ENCODE data around the gene PARN.
A peak's percentile ranks its signal among the peaks of the same experiment; 100 is the strongest.

PARN gene

GRCh38 chr16:14523632-14524031, 106.4 kb downstream of the PARN start:
- Histone ChIP-seq H3K27ac (ENCODE audit: low read depth, low read length) (no peak overlapping the region), H3K4me3 (ENCODE audit: low read depth in 1 of 5, low read length in 5 of 5) (no peak overlapping the region), H3K27me3 (ENCODE audit: control insufficient read depth in 5 of 5, insufficient read depth in 4 of 5, low read length in 5 of 5) (no peaks in the 10 kb centered on the region), H3K36me3 (ENCODE audit: control insufficient read depth in 5 of 5, insufficient read depth in 5 of 5, low read length in 5 of 5) (peaks cover 0 to 3% (median 0%) of the 10 kb centered on the region in 5 donors), H3K9me3 (ENCODE audit: control insufficient read depth in 5 of 5, low read length in 5 of 5) (no peaks in the 10 kb centered on the region), H3K9ac (ENCODE audit: low read length in 5 of 5) (no peak overlapping the region), H3K4me1 (ENCODE audit: control insufficient read depth in 5 of 5, insufficient read depth in 5 of 5, low read length in 5 of 5) (peaks cover 6 to 24% (median 19%) of the 10 kb centered on the region in 5 donors)

- Histone ChIP-seq H3K4me1 (ENCODE audit: control insufficient read depth in 5 of 5, insufficient read depth in 5 of 5, low read length in 5 of 5) (peaks cover 2 to 14% (median 10%) of the 10 kb centered on the region in 5 donors), H3K36me3 (ENCODE audit: control insufficient read depth in 5 of 5, insufficient read depth in 5 of 5, low read length in 5 of 5) (peaks cover 0 to 3% (median 0%) of the 10 kb centered on the region in 5 donors), H3K9ac (ENCODE audit: low read length in 5 of 5) (no peak overlapping the region), H3K9me3 (ENCODE audit: control insufficient read depth in 5 of 5, low read length in 5 of 5) (no peaks in the 10 kb centered on the region), H3K27me3 (ENCODE audit: control insufficient read depth in 5 of 5, insufficient read depth in 4 of 5, low read length in 5 of 5) (no peaks in the 10 kb centered on the region), H3K27ac (ENCODE audit: low read depth, low read length) (no peak overlapping the region), H3K4me3 (ENCODE audit: low read depth in 1 of 5, low read length in 5 of 5) (no peak overlapping the region)
Observed at GRCh38 chr16:14522671-14523070, 107.4 kb downstream of the PARN start.

- H3K9ac ChIP-seq (ENCODE audit: low read length in 5 of 5), result no peak overlapping the region
- no peaks in the 10 kb centered on the region for H3K9me3 ChIP-seq (ENCODE audit: control insufficient read depth in 5 of 5, low read length in 5 of 5)
- no peak overlapping the region for H3K27ac ChIP-seq (ENCODE audit: low read depth, low read length)
- H3K36me3 ChIP-seq (ENCODE audit: control insufficient read depth in 5 of 5, insufficient read depth in 5 of 5, low read length in 5 of 5), result peaks cover 0 to 3% (median 0%) of the 10 kb centered on the region in 5 donors
- H3K4me3 ChIP-seq (ENCODE audit: low read depth in 1 of 5, low read length in 5 of 5), result no peak overlapping the region
- no peaks in the 10 kb centered on the region for H3K4me1 ChIP-seq (ENCODE audit: control insufficient read depth in 5 of 5, insufficient read depth in 5 of 5, low read length in 5 of 5)
- H3K27me3 ChIP-seq (ENCODE audit: control insufficient read depth in 5 of 5, insufficient read depth in 4 of 5, low read length in 5 of 5), result no peaks in the 10 kb centered on the region
Observed at GRCh38 chr16:14520753-14521152, 109.3 kb downstream of the PARN start.

GRCh38 chr16:14514967-14515366, 115.1 kb downstream of the PARN start:
- H3K9ac ChIP-seq (ENCODE audit: low read length in 5 of 5), result no peak overlapping the region
- H3K4me3 ChIP-seq (ENCODE audit: low read depth in 1 of 5, low read length in 5 of 5), result no peak overlapping the region
- no peak overlapping the region for H3K27ac ChIP-seq (ENCODE audit: low read depth, low read length)
- no peaks in the 10 kb centered on the region for H3K27me3 ChIP-seq (ENCODE audit: control insufficient read depth in 5 of 5, insufficient read depth in 4 of 5, low read length in 5 of 5)
- H3K4me1 ChIP-seq (ENCODE audit: control insufficient read depth in 5 of 5, insufficient read depth in 5 of 5, low read length in 5 of 5), result peaks cover 4 to 30% (median 21%) of the 10 kb centered on the region in 5 donors
- H3K9me3 ChIP-seq (ENCODE audit: control insufficient read depth in 5 of 5, low read length in 5 of 5), result no peaks in the 10 kb centered on the region
- H3K36me3 ChIP-seq (ENCODE audit: control insufficient read depth in 5 of 5, insufficient read depth in 5 of 5, low read length in 5 of 5), result no peaks in the 10 kb centered on the region

GRCh38 chr16:14513389-14514107, 116.5 kb downstream of the PARN start:
- H3K27me3 ChIP-seq (ENCODE audit: control insufficient read depth in 5 of 5, insufficient read depth in 4 of 5, low read length in 5 of 5), result no peaks in the 10 kb centered on the region
- H3K4me1 ChIP-seq (ENCODE audit: control insufficient read depth in 5 of 5, insufficient read depth in 5 of 5, low read length in 5 of 5), result peaks cover 6 to 40% (median 30%) of the 10 kb centered on the region in 5 donors
- H3K27ac ChIP-seq (ENCODE audit: low read depth, low read length), result no peak overlapping the region
- H3K4me3 ChIP-seq (ENCODE audit: low read depth in 1 of 5, low read length in 5 of 5), result no peak overlapping the region
- no peaks in the 10 kb centered on the region for H3K9me3 ChIP-seq (ENCODE audit: control insufficient read depth in 5 of 5, low read length in 5 of 5)
- H3K9ac ChIP-seq (ENCODE audit: low read length in 5 of 5), result no peak overlapping the region
- no peaks in the 10 kb centered on the region for H3K36me3 ChIP-seq (ENCODE audit: control insufficient read depth in 5 of 5, insufficient read depth in 5 of 5, low read length in 5 of 5)

- Histone ChIP-seq H3K27me3 (ENCODE audit: control insufficient read depth in 5 of 5, insufficient read depth in 4 of 5, low read length in 5 of 5) (no peaks in the 10 kb centered on the region), H3K27ac (ENCODE audit: low read depth, low read length) (peak overlapping the region; percentile 89), H3K4me1 (ENCODE audit: control insufficient read depth in 5 of 5, insufficient read depth in 5 of 5, low read length in 5 of 5) (peaks cover 6 to 40% (median 30%) of the 10 kb centered on the region in 5 donors), H3K9ac (ENCODE audit: low read length in 5 of 5) (no peak overlapping the region), H3K36me3 (ENCODE audit: control insufficient read depth in 5 of 5, insufficient read depth in 5 of 5, low read length in 5 of 5) (no peaks in the 10 kb centered on the region), H3K4me3 (ENCODE audit: low read depth in 1 of 5, low read length in 5 of 5) (no peak overlapping the region), H3K9me3 (ENCODE audit: control insufficient read depth in 5 of 5, low read length in 5 of 5) (no peaks in the 10 kb centered on the region)
Observed at GRCh38 chr16:14511800-14512135, 118.3 kb downstream of the PARN start.

- Histone ChIP-seq H3K9ac (ENCODE audit: low read length in 5 of 5) (no peak overlapping the region), H3K4me1 (ENCODE audit: control insufficient read depth in 5 of 5, insufficient read depth in 5 of 5, low read length in 5 of 5) (peaks cover 6 to 41% (median 30%) of the 10 kb centered on the region in 5 donors), H3K36me3 (ENCODE audit: control insufficient read depth in 5 of 5, insufficient read depth in 5 of 5, low read length in 5 of 5) (no peaks in the 10 kb centered on the region), H3K27me3 (ENCODE audit: control insufficient read depth in 5 of 5, insufficient read depth in 4 of 5, low read length in 5 of 5) (no peaks in the 10 kb centered on the region), H3K9me3 (ENCODE audit: control insufficient read depth in 5 of 5, low read length in 5 of 5) (no peaks in the 10 kb centered on the region), H3K27ac (ENCODE audit: low read depth, low read length) (peak overlapping the region; percentile 89), H3K4me3 (ENCODE audit: low read depth in 1 of 5, low read length in 5 of 5) (no peak overlapping the region)
Observed at GRCh38 chr16:14510939-14511799, 118.9 kb downstream of the PARN start.

GRCh38 chr16:14510581-14510938, 119.5 kb downstream of the PARN start:
- Histone ChIP-seq H3K9me3 (ENCODE audit: control insufficient read depth in 5 of 5, low read length in 5 of 5) (no peaks in the 10 kb centered on the region), H3K4me1 (ENCODE audit: control insufficient read depth in 5 of 5, insufficient read depth in 5 of 5, low read length in 5 of 5) (peaks cover 6 to 43% (median 30%) of the 10 kb centered on the region in 5 donors), H3K27me3 (ENCODE audit: control insufficient read depth in 5 of 5, insufficient read depth in 4 of 5, low read length in 5 of 5) (no peaks in the 10 kb centered on the region), H3K27ac (ENCODE audit: low read depth, low read length) (peak overlapping the region; percentile 89), H3K9ac (ENCODE audit: low read length in 5 of 5) (no peak overlapping the region), H3K36me3 (ENCODE audit: control insufficient read depth in 5 of 5, insufficient read depth in 5 of 5, low read length in 5 of 5) (no peaks in the 10 kb centered on the region), H3K4me3 (ENCODE audit: low read depth in 1 of 5, low read length in 5 of 5) (no peak overlapping the region)

GRCh38 chr16:14509675-14510132, 120.4 kb downstream of the PARN start:
- peak overlapping the region in 2 of 5 donors; percentile 2 to 51 for H3K9ac ChIP-seq (ENCODE audit: low read length in 5 of 5)
- H3K27me3 ChIP-seq (ENCODE audit: control insufficient read depth in 5 of 5, insufficient read depth in 4 of 5, low read length in 5 of 5), result no peaks in the 10 kb centered on the region
- no peaks in the 10 kb centered on the region for H3K9me3 ChIP-seq (ENCODE audit: control insufficient read depth in 5 of 5, low read length in 5 of 5)
- H3K4me1 ChIP-seq (ENCODE audit: control insufficient read depth in 5 of 5, insufficient read depth in 5 of 5, low read length in 5 of 5), result peaks cover 4 to 40% (median 28%) of the 10 kb centered on the region in 5 donors
- no peaks in the 10 kb centered on the region for H3K36me3 ChIP-seq (ENCODE audit: control insufficient read depth in 5 of 5, insufficient read depth in 5 of 5, low read length in 5 of 5)
- H3K4me3 ChIP-seq (ENCODE audit: low read depth in 1 of 5, low read length in 5 of 5), result no peak overlapping the region
- H3K27ac ChIP-seq (ENCODE audit: low read depth, low read length), result peak overlapping the region; percentile 89

- Histone ChIP-seq H3K27me3 (ENCODE audit: control insufficient read depth in 5 of 5, insufficient read depth in 4 of 5, low read length in 5 of 5) (no peaks in the 10 kb centered on the region), H3K27ac (ENCODE audit: low read depth, low read length) (peak overlapping the region; percentile 89), H3K36me3 (ENCODE audit: control insufficient read depth in 5 of 5, insufficient read depth in 5 of 5, low read length in 5 of 5) (no peaks in the 10 kb centered on the region), H3K4me1 (ENCODE audit: control insufficient read depth in 5 of 5, insufficient read depth in 5 of 5, low read length in 5 of 5) (peaks cover 0 to 35% (median 25%) of the 10 kb centered on the region in 5 donors), H3K9me3 (ENCODE audit: control insufficient read depth in 5 of 5, low read length in 5 of 5) (no peaks in the 10 kb centered on the region), H3K4me3 (ENCODE audit: low read depth in 1 of 5, low read length in 5 of 5) (no peak overlapping the region), H3K9ac (ENCODE audit: low read length in 5 of 5) (no peak overlapping the region)
Observed at GRCh38 chr16:14509055-14509454, 121.0 kb downstream of the PARN start.
